Calu3 (cell line): ENCODE measurements around the gene WWOX. TPM values are rescaled to one million over a fixed set of nuclear protein-coding genes. Genes with fewer than 3 reads are reported as not detected.
A peak's percentile ranks its signal among the peaks of the same experiment; 100 is the strongest.

Experiments
- BruUV-seq: library from RNA; stranded (reverse); fragments of 400-500 nt; replicated peaks from 2 replicates; lab custom pipeline; 2021; lab: Mats Ljungman, UMichigan
- CTCF ChIA-PET: fragments of 300-600 bp; sonication (Branson Sonifier 250); formaldehyde crosslinking; loops from one replicate; lab custom pipeline; 2022; ENCODE audit warnings: antibody characterized with exemption; lab: Charles Lee
- DNase-seq: peaks from one replicate; pipeline ENCODE4 v3.0.0; 2022
- H3K27ac Mint-ChIP-seq: one replicate; pipeline ENCODE4 v1.8.0; 2022; ENCODE audit warnings: mixed read lengths; ENCODE audit not compliant: unreplicated experiment
- H3K27me3 Mint-ChIP-seq: one replicate; pipeline ENCODE4 v1.8.0; 2022; ENCODE audit warnings: mixed read lengths; ENCODE audit not compliant: unreplicated experiment
- H3K36me3 Mint-ChIP-seq: one replicate; pipeline ENCODE4 v1.8.0; 2022; ENCODE audit warnings: mild to moderate bottlenecking, moderate library complexity, mixed read lengths; ENCODE audit not compliant: insufficient read depth, unreplicated experiment
- H3K4me1 Mint-ChIP-seq: one replicate; pipeline ENCODE4 v1.8.0; 2022; ENCODE audit warnings: mild to moderate bottlenecking, low read depth, mixed read lengths; ENCODE audit not compliant: unreplicated experiment
- H3K4me3 Mint-ChIP-seq: one replicate; pipeline ENCODE4 v1.8.0; 2022; ENCODE audit warnings: mild to moderate bottlenecking, low read depth, moderate library complexity, mixed read lengths; ENCODE audit not compliant: unreplicated experiment
- H3K9me3 Mint-ChIP-seq: one replicate; pipeline ENCODE4 v1.8.0; 2022; ENCODE audit warnings: low read depth, mixed read lengths; ENCODE audit not compliant: unreplicated experiment
- intact Hi-C: fragments of 100-400 bp; cut with micrococcal nuclease; formaldehyde crosslinking; loops from one replicate; pipeline ENCODE4 v1.10.0; 2022; ENCODE audit not compliant: unreplicated experiment
- total RNA-seq: library from RNA; stranded (reverse); gene quantifications from 2 replicates; pipeline ENCODE4 v1.2.3, GENCODE V29; 2022
- TF ChIP-seq, protein P1 (sequence below): fragments of 200-600 bp; IDR thresholded peaks from one replicate; pipeline ENCODE4 v1.8.0; 2022; ENCODE audit warnings: antibody characterized with exemption; ENCODE audit not compliant: unreplicated experiment

The WWOX gene
- total RNA-seq, 1 experiment from 2014 or later: 33.5 TPM

GRCh38 chr16:78984887-78985464 lies 885.5 kb downstream of the WWOX start:
- Mint-ChIP-seq H3K27ac (peak overlapping the region; percentile 82), H3K4me3 (peak overlapping the region; percentile 68), H3K4me1 (peaks cover 51% of the 10 kb centered on the region), H3K9me3 (peaks cover 4% of the 10 kb centered on the region), H3K27me3 (no peaks in the 10 kb centered on the region), H3K36me3 (peaks cover 17% of the 10 kb centered on the region)
- peak; percentile 19 for DNase-seq
- BruUV-seq: TSS peak; percentile 75
- CTCF ChIA-PET: interaction anchor here (1.7 kb wide), 1 partner anchor 23 kb away, joined by 3 read pairs; no protein-coding TSS in a partner anchor
- intact Hi-C loops: loop anchor here (5.0 to 10.0 kb wide), 4 partner anchors 167 to 740 kb away; no protein-coding TSS in a partner anchor
- TF ChIP-seq, protein P1, sequence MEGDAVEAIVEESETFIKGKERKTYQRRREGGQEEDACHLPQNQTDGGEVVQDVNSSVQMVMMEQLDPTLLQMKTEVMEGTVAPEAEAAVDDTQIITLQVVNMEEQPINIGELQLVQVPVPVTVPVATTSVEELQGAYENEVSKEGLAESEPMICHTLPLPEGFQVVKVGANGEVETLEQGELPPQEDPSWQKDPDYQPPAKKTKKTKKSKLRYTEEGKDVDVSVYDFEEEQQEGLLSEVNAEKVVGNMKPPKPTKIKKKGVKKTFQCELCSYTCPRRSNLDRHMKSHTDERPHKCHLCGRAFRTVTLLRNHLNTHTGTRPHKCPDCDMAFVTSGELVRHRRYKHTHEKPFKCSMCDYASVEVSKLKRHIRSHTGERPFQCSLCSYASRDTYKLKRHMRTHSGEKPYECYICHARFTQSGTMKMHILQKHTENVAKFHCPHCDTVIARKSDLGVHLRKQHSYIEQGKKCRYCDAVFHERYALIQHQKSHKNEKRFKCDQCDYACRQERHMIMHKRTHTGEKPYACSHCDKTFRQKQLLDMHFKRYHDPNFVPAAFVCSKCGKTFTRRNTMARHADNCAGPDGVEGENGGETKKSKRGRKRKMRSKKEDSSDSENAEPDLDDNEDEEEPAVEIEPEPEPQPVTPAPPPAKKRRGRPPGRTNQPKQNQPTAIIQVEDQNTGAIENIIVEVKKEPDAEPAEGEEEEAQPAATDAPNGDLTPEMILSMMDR: no peak

DNA sequence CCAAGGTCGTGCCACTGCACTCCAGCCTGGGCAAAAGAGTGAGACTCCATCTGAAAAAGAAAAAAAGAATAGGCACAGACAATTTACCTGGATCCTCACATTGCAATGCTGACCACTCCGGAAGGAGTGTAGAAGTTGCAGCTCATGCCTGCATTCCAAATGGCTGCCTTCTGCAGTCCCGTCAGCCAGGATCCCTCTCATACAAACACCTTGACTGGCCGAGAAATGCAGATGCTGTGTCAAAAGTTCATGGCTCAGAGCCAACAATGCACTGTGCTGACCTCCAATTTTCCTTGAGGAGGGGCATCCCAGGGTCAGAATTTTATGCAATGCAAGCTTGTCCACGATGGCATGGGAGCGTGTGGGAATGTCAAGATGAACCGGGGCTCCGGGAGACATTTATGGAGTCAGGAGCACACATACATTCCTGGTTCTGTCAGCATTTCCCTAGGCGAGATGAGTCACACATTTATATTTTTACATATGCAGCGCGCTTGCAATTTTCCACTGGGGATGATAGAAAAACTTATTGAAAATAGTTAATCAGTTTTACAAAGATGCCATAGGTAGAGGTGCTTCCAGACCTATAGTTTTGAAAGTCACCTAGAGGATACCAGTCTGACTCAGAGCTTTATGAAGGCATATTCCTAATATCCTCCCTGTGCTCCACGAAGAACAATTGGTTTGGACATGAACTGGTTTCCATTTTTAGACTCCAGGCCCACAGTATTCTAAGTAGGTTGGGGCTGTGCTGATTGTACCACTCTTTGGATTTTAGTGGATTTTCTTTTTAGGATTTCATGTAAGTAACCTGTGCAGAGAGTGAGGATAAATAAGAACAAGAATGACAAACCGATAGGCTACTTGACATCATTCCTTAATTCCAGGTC lies 886.5 kb downstream of the WWOX start:
- H3K36me3 Mint-ChIP-seq: peaks cover 17% of the 10 kb centered on the region
- H3K4me1 Mint-ChIP-seq: peaks cover 51% of the 10 kb centered on the region
- TSS peak; percentile 12 for BruUV-seq
- peaks cover 4% of the 10 kb centered on the region for H3K9me3 Mint-ChIP-seq
- intact Hi-C loops: loop anchor here (5.0 to 10.0 kb wide), 4 partner anchors 166 to 741 kb away; no protein-coding TSS in a partner anchor
- no peaks in the 10 kb centered on the region for H3K27me3 Mint-ChIP-seq
- TF ChIP-seq, protein P1: no peak
- CTCF ChIA-PET: interaction anchor here (1.7 kb wide), 1 partner anchor 22 kb away, joined by 3 read pairs; no protein-coding TSS in a partner anchor
- H3K27ac Mint-ChIP-seq: peak overlapping the region; percentile 82
- peak; percentile 25 for DNase-seq
- peak overlapping the region; percentile 68 for H3K4me3 Mint-ChIP-seq

DNA sequence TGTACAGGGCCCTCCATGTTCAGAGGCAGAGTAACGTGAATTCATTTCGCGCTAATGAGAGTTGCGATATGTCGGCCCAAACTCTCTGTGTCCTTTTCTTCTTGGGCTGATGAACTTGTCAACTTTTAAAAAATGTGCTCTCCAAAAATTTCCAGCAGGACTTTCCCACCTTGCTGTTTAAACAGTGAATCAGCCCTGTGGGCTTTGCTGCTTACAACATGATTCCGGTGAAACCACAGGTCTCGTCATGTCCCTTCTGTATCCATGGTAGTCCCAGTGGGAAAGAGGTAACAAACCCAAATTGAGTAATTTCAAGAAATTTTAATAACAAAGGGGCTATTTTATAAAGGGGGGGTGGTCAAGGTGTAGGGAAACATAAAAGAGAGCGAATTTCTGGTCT lies 888.2 kb downstream of the WWOX start:
- DNase-seq: peak; percentile 69
- peaks cover 4% of the 10 kb centered on the region for H3K9me3 Mint-ChIP-seq
- CTCF ChIA-PET: no interaction called here
- peak overlapping the region; percentile 92 for H3K27ac Mint-ChIP-seq
- peaks cover 17% of the 10 kb centered on the region for H3K36me3 Mint-ChIP-seq
- intact Hi-C loops: loop anchor here (5.0 to 10.0 kb wide), 4 partner anchors 165 to 743 kb away; no protein-coding TSS in a partner anchor
- TF ChIP-seq, protein P1: no peak
- no TSS peak for BruUV-seq
- peaks cover 51% of the 10 kb centered on the region for H3K4me1 Mint-ChIP-seq
- H3K27me3 Mint-ChIP-seq: no peaks in the 10 kb centered on the region
- H3K4me3 Mint-ChIP-seq: peak overlapping the region; percentile 39

DNA sequence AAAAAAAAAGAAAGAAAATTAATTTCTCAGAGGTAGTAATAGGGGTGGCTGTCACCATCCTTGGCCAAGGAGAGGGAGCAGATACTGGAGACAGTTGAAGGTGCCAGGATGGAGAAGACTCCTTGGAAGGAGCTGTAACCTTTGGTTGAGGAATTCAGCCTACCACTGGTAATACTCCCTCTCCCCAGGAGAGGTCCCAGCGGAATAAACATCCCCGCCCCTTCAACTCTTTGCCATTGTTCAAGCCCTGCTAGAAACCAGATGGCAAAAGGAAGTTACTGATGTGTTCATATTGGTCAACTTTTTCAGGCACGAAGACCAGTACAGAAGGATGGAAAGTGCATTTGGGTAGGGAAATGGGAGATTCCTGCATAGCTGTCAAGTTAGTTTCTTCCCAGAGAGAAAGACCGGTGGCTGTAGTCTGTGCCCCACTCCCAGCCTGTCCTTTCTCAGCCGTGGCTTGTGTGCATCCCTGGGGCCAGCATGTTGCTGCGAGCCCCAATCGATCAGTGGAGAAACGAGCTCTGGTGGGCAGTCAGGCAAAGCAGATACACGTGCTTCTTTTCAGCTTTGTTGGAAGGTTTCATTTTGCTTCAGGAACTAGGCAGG lies 889.0 kb downstream of the WWOX start:
- Mint-ChIP-seq H3K27me3 (no peaks in the 10 kb centered on the region), H3K4me1 (peaks cover 51% of the 10 kb centered on the region), H3K4me3 (no peak overlapping the region), H3K36me3 (peaks cover 17% of the 10 kb centered on the region), H3K9me3 (peaks cover 4% of the 10 kb centered on the region), H3K27ac (peak overlapping the region; percentile 92)
- CTCF ChIA-PET: interaction anchor here (0.7 kb wide), 2 partner anchors 19 to 1836 kb away, joined by 3 read pairs; no protein-coding TSS in a partner anchor
- intact Hi-C loops: loop anchor here (5.0 to 10.0 kb wide), 4 partner anchors 164 to 744 kb away; no protein-coding TSS in a partner anchor
- no TSS peak for BruUV-seq
- peak; percentile 11 for DNase-seq
- TF ChIP-seq, protein P1: no peak
